ENCODE results near the gene SETBP1.

SETBP1 gene

DNA sequence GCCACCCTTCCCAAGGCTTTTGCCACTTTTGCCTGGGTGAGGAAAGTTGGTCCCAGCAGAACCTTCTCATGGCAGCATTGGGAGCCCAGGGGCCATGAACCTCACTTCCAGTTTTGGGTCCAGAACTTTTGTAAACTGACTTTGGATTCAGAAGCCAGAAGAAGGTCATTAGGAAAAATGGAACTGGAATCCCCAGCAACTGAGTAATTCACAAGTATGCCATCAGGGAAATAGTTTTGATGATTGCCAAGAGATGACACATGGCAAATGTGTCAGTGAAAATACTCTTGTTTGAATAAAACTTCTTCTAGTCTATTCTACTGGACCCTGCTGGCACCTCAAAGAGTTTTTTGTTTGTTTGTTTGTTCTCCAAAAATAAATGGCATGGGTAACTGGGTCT lies 203.7 kb downstream of the SETBP1 start:
- DNase-seq, result no peak

DNA sequence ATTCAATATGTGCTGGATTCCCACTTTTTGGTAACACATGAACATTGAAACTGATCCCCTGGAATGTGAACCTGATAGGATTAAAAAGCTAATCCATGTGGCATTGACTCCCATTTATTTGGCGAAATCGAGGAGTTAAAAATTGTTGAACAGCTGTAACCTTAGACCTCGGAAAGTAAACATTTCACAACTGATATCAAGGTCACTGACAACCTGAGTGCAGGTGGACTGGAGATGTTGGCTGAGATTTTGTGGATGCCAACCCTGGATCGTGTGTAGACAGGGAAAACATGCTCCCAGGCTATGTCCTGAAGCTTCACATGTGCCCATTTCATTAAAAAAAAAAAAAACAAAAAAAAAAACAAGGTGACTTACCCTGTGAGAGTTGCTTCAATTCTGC lies 204.8 kb downstream of the SETBP1 start:
- DNase-seq, result no peak

DNA sequence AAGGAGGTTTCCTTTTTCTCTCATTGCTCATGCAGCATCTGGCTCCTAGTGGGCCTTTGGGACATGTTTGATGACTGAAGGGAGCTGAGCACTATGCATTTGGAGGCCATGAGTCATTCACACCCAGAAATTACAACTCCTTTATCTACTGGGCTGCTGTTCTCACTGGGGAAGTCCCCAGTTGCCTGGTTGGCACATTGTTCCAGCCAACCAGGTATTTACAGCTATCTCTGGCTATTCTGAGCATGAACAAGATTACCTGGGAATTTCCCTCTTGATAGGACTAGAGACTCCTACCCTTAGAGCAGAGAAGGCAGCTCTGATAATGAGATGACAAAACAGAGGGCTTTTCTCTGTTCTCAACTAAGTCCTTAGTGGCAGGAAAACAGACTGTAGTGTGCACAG lies 206.5 kb downstream of the SETBP1 start:
- DNase-seq, result peak; percentile 8 to 36

DNA sequence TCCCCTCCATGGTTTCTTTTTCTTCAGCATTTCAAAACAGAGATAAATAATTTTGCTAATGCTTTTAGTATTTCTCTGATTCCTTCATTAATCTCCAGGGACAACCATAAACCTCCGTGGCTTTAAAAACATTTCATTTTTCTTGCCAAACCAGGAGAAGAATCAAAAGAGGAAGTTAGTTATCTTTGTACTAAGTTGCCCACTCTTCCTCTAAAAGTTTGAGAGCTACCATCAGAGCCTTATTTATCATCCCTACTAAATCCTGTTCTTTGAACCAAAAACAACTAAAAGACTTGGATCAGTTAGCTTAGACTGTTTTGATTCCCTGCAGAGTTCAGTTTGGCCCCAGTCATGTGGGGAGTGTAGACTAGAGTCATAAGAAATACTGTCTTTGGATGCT lies 208.4 kb downstream of the SETBP1 start:
- no peak for DNase-seq

DNA sequence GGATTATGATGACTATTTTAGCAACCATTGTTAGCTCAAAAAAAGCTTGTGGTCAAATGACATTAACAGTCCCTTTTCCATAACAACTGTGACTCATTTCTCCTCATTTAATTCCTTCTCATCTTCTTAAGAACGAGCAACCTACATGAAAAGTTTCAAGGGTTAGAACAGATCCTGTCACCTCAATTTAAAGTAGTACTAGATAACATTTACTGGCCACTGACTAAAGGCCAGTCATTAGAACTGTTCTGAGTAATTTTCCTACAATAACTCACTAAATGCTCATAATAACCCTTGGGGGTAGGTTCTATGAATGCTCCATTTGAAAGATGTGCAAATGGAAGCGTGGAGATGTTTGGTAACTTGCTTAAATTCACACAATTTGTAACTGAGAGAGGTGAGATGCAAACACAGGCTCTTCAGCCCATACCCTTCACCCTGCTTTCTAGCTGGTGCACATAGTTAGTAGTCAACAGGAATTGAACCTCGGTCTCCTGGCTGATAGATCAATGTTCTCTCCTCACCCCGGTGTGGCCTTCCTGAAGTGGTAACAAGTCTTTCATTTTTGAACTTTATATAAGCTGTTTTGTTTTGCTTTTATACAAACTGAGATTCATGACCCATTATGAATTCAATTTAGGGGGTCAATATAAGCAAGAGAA lies 212.5 kb downstream of the SETBP1 start:
- no peak for DNase-seq

DNA sequence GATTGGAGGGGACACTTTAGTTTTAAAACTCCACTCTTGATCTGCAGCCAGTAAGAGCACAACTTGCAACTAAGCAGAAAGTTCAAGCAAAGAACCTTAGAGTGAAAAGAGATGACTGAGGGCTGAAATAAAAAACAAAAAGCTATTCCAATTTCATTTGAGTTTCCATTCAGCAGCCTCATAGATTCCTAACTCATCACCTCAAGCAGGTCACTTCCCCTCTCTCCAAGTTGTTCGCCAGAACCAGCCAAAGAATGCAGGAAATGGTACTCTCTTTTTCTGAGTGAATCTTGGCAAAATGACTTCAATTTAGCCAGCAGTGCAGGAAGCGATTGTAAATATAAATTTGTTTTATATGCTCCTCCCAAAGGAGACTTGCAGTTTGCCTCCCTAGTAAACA lies 213.3 kb downstream of the SETBP1 start:
- no peak for DNase-seq

DNA sequence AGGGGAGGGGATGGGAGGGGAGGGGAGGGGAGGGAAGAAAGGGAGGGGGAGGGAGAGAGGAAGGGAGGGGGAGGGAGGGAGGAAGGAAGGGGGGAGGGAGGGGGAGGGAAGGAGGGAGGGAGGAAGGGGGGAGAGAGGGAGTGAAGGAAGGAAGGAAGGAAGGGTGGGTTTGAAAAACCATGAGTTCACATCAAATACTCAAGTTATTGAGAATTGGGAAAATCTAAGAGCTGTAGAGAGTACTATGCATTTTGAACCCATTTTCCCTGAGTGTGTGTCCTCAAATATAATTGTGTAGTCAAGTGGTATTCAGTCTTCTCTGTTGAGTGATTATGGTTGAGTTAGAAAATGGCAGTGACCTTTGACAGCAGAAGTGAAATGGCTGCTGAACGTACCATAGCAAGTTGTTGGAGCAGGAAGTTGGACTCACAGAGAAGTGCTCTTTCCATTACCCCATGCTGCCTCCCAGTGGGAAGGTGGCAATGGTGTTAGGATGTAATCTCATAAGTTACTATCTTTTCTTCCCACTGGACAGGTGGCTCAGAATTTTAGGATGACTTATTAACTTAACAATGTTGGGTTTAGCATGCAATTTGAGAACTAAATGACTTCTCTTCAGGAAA lies 214.6 kb downstream of the SETBP1 start:
- peak; percentile 6 to 10 for DNase-seq

DNA sequence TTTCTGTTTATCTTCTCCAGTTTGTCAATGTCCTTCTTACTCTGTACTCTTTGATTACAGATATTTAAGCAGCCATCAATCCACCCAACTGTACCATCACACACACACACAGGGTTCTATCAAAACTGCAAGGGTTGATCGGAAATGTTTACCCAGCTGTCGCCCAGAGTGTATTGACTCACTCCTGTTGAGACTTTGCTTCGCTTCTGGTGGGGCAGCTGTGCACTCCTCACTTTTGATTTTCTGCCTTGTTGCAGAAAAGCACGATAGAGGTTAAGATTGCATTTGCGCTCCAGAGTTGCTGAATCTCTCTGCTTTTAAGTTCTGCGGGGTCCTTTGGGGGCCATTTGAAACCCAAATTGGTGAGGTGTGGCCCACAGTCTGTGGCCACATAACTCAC lies 216.2 kb downstream of the SETBP1 start:
- no peak for DNase-seq

DNA sequence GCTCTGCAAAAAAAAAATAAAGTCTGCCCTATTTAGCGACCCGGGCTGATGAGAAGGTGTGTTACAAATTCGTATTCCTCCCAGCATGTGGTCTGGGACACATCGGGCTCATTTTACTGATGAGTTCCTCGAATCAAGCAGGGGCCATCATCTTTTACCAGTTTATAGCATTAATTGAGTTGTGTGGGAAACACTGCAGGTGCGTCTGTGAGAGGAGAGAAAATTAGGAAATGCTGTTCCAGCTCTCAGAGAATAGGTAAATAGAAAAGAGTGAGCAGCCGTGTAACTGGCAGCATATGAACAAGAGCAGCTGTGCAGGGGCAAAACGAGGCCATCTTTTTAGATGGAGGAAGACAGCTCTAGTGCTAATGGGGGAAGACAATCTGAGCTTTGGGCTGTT lies 216.7 kb downstream of the SETBP1 start:
- DNase-seq, result no peak

DNA sequence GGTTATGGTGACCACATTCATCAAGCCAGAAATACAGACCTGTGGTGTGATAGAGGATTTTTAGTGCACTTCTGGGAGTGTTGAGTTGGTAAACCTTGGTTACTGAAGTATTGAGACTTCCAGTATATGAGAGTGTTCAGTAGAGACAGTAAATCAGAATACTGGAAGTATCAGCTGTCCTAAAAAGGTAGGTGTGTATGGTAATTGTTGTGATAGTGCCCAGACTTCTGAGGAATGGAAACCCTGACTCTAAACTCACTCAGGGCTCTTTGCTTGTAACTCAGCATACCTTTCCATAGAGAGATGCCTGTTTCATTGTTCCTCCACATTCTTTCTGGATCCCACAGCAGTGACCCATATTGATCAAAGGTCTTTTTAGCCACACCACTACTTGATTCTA lies 217.1 kb downstream of the SETBP1 start:
- no peak for DNase-seq

DNA sequence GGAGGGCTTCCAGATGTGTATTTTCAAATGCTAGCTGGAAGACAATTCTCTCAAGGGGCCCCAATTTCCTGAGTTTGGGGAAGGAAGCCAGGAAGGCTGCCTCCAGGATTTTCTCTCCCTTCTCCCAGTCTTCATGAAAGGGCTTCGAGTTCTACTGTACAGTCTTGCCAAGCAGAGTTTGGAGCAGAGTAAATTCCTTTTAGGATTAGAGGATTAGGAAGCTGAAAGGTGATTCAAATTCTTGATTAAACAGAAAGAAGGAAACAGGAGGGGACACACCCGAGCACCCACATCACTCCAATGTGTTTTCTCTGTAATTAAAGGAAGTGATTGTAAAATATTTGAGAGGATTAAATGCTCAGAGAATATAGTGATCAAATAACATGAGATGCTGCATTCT lies 217.8 kb downstream of the SETBP1 start:
- DNase-seq, result no peak

DNA sequence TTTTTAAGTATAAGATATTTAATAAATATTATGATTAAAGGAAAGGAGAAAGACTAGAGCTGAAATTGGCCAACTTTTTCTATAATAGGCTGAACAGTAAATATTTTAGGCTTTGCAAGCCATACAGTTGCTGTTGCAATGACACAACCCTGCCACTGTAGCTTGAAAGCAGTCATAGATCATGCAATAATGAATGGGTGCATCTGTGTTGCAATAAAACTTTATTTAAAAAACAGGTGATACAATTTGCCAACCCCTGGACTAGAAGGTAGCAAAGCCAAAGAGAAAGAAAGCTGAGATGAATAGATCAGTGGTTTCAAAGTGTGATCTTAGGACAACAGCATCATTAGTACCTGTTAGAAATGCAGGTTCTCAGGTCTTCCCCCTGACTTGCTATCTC lies 219.1 kb downstream of the SETBP1 start:
- DNase-seq, result no peak

DNA sequence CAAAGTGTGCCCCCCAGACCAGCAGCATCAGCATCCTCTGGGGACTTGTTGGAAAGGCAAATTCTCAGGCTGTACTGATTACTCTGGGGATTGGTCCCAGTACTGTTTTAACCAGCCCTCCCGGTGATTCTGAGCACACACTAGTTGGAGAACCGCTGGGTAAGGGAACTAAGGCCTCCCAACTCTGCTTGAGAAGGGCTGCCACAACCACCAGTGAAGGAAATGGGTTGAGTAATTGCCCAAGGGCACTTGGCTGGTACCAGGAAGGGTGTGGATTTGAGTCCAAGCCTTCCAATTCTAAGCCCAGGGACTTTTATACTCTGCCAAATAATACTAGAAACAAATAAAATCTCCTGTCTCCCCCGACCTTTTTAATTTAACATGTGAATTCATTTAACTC lies 219.9 kb downstream of the SETBP1 start:
- DNase-seq, result no peak

DNA sequence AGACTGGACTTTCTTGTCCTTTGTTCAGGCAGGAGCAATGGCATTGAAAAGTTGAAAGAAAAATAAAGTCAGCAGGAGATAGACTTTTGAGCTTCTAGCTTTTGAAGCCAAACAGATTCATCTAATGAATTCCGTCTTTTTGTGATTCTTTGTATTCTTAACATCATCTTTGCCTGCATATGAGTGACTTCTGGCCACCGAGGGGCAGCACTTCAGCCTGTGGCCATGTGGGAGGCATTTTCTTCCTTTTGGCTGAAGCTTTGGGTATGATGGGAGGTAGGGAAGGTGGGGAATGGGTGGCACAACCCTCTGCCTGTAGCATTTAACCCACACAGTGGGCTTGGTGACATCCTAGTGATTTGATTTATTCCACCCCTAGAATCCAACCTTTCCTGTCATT lies 220.6 kb downstream of the SETBP1 start:
- DNase-seq, result no peak

DNA sequence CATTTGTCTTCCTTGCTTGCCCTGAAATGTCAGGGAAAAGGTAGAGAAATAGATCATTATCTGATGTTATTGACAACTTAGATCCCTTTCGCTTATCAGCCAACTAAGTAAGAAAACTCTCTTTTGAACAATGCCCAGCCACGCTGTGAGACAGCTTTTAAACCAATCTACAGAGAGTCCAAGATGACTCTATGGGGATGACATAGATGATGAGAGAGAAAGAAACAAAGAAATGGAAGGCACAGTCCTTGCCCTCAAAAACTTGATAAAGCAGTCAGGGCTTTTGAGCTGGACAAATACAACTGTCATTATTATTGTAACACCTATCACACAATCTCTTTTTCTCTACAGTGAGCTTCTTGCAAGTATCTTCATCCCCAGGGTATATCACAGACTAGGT lies 222.6 kb downstream of the SETBP1 start:
- no peak for DNase-seq

DNA sequence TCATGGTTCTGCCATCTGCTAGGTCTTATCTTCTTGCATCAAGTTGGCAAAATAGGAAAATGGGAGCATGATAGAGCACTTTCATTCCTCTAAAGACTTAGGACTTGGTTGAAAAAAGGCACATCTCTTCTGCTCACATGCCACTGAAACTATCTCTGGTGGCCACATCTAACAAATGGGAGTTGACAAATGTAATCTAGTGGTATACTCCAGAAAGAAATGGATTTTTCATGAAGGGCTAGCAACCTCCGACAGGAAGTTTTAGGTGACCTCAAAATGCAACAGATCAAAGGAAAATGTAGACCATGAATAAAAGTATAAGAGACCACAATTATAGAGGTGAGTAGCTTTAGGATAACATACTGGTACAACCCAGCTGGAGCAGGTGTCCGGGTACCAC lies 224.1 kb downstream of the SETBP1 start:
- no peak for DNase-seq

DNA sequence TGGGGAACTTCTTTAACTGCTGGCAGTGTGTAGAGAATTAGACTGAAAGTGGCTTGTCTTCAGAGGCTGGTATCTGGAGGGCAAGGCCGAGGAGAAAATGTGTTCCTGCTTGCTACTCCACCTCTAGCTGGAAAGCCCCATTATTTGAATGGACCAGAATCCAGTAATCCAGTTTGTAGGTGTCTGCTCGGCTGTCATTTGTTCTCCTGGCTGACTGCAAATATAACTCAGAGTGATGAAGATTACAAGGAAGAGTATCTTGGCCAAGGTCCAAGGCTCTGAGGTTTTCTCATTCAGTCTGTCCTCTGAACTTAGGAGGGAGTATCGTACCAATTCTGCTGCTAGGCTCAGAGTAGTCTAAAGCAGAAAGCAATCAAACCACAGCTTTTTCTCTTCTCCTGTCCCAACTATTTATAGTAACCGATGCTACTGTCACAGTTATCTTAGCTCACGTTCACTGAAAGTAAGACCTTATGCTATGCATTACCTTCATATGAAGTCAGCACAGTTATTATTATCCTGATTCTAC lies 228.6 kb downstream of the SETBP1 start:
- DNase-seq, result no peak

DNA sequence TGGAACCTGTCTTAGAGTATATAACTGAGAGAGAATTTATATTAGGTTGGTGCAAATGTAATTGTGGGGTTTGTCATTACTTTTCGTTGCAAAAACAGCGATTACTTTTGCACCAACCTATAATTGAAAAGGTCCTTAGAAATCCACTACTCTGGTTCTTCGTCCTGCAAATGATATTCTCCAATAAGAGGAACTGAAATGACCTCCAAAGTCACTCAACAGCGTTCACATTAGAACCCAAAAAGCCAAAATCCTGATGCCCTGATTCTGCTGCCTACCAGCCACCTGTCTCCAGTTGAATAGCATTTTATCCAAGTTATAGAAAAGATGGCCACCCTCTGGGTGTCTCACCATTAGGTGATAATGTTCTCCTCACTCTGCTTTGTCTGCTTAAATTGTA lies 230.6 kb downstream of the SETBP1 start:
- no peak for DNase-seq

DNA sequence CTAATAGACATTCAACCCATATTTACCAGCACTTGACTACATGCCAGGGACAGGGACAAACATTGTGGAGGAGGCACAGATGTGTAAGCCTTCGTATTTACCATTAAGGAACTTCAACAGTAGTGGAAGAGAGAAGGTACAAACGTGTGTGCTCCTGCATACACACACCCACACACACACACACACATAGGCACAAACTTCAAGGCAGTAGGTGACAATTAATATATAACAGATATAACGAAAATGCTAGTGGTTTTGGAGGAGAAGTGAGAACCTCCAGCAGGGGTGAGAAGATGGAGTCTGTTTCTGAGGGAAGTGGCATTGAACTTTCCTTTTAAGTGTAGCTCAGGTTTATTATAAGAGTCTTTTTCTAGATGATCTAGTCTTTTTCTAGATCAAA lies 231.1 kb downstream of the SETBP1 start:
- DNase-seq, result no peak

DNA sequence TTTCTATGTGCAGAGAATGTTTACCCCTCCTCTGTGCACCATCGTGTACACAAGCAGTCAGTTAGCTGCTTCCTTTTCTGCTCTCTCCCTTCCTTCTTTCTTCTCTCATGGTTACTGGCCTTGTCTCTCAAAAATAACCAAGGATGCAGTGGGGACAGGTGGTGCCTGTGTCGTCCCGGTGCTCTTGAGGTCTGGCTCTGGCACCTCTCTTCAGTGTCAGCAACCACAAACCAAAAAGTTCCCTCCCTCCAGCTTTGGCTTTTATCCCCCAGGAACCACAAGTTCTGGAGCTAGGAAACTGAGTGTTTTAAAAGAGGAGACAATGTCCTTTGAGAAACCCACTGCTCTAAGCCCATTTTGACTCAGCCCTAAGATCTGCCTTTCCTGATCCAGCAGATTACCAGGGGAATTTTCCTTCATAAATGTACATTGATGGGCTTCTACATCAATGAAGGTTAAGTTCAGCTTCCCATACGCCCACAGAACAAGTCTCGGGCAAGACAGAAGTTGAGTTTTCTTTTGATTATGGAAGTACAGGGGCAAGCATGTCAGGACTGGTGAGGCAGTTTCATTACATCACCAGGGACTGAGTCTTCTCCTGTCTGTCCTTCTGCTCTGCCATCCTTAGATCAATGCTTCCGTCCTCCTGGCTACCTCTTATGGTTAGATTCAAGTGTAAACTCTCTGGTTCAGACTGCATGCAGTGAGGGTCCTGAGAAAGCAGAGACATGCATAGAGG lies 232.2 kb downstream of the SETBP1 start:
- DNase-seq, result no peak

DNA sequence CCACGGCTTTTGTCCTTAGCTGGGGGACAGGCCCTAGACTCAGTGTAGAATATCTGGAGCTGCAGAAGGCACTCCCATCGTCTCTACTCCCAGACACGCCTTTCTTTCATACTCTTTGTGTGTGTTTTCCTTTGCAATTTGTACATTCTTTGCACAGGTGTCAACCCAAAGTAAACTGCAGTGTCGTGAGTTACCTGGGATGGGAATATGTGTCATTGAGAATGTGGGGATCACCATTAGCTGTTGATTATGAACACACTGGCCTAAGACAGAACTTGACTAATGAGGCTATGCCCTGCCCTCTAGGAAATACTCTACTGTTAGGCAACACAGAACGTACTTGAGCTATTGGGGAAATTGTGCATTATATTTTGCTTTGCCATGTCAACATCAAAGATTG lies 233.3 kb downstream of the SETBP1 start:
- no peak for DNase-seq

DNA sequence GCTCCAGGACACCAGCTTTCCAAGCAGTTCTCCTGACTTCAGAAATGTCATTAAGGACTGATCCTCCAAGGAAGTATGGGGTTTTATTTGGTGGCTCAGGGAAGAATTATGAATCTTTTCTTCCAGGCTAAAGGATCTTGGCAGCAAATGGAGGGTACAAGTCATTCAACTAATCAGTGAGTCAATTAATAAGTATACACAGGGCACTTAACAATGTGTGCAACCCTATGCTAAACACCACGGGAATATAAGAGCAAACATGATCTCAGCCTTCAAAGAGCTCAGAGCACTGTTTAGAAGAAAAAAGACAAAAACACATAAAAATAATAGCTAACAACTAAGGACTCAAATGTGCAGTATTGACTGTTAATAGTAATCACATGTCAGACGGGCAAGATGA lies 234.5 kb downstream of the SETBP1 start:
- DNase-seq, result no peak

DNA sequence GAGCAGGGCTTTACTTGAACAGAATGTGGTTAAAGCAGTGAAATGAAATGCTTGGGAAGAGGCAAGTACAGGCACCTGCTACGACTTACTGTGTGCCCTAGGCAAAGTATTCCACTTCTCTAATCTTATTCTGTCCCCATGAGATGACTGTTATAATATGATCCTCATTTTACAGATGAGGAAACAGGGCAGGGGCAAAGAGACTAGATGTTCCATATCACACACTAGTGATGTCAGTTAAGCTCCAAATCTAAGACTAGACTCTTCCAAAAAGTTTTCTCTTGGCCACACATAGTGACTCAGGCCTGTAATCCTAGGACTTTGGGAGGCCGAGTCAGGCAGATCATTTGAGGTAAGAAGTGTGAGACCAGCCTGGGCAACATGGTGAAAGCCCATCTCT lies 235.0 kb downstream of the SETBP1 start:
- DNase-seq, result no peak
